Measurements from ENCODE around the gene SEMA3E.

DNA sequence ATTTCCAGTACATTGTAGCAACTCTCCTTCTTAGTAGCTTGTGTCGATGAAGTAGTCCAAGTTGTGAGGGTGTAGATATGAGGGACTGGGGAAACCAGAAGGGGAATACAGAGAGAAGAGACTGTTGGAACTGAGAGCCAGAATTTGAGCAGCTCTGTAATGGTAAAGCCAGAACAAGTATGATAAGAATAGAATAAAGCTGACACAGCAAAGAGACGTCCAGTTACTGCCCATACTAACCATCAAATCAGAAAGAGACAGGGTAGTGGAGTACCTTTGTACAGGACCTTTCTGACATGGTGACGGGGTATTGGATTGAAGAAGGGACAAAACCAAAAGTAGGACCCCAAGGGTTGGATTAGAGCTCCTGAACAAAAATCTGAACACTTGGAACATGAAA is 206.0 kb downstream of the SEMA3E start:
- TF ChIP-seq, protein P1, sequence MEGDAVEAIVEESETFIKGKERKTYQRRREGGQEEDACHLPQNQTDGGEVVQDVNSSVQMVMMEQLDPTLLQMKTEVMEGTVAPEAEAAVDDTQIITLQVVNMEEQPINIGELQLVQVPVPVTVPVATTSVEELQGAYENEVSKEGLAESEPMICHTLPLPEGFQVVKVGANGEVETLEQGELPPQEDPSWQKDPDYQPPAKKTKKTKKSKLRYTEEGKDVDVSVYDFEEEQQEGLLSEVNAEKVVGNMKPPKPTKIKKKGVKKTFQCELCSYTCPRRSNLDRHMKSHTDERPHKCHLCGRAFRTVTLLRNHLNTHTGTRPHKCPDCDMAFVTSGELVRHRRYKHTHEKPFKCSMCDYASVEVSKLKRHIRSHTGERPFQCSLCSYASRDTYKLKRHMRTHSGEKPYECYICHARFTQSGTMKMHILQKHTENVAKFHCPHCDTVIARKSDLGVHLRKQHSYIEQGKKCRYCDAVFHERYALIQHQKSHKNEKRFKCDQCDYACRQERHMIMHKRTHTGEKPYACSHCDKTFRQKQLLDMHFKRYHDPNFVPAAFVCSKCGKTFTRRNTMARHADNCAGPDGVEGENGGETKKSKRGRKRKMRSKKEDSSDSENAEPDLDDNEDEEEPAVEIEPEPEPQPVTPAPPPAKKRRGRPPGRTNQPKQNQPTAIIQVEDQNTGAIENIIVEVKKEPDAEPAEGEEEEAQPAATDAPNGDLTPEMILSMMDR (IDR thresholded peaks at IDR 0.05; ENCODE audit: low read length): no peak
- no peak for TF ChIP-seq EZH2 (IDR thresholded peaks at IDR 0.05; ENCODE audit: borderline replicate concordance, low read length)

Data from OCI-LY1 (cell line).